Spleen (tissue), 7 donors: Measurements from ENCODE around the gene GMCL2.

Experiments used
- CTCF ChIP-seq, 11 experiments: fragments of 200-600 bp in 7 of 11; fragments of 450-650 bp in 4 of 11; sonication (generic) in 4 of 11; IDR thresholded peaks in 8 of 11; conservative IDR thresholded peaks in 3 of 11; 1 replicate in 7 of 11; 2 replicates in 4 of 11; pipeline versions ENCODE4 v1.4.0 to v1.8.0; 2016 to 2021; ENCODE audit warnings: antibody characterized with exemption in 11 of 11, inconsistent platforms in 4 of 11, mild to moderate bottlenecking in 1 of 11
- POLR2AphosphoS5 ChIP-seq, 3 donors: sonication (generic); formaldehyde crosslinking; IDR thresholded peaks; one replicate each; pipeline ENCODE4 v1.5.1; 2017; ENCODE audit warnings: antibody characterized with exemption in 3 of 3
- donor health status: DM: no; HTN: no; CAD: no; lungs with moderate emphysema.
- donor health status: DM: no; HTN: no; CAD: no.
- donor health status: DM: no; HTN: no; CAD: no.

GRCh38 chr5:178203670-178204181 lies 16.6 kb upstream of the GMCL2 start:
- TF ChIP-seq POLR2AphosphoS5 (IDR thresholded peaks at IDR 0.05) (no peak), CTCF (IDR thresholded peaks at IDR 0.05 in 8 of 11, conservative IDR thresholded peaks at IDR 0.05 in 3 of 11) (no peak)
